H54 (cell line): ENCODE results near the gene MRPL44.
"Not testable (repeated sequence)": the region's sequence is repeated elsewhere in the genome, so short reads cannot be mapped to it uniquely, and the experiment has no call there.

ENCODE experiments used
- DNase-seq: peaks from one replicate; pipeline ENCODE4 v3.0.0; 2011; ENCODE audit warnings: low spot score, mixed read lengths; ENCODE audit not compliant: insufficient read length
- FAIRE-seq: peaks from 3 replicates; lab custom pipeline; 2011; peaks lifted over from hg19 to GRCh38; lab: Jason Lieb, UNC
- POLR2A ChIP-seq: IDR thresholded peaks from 2 replicates; pipeline ENCODE4 v1.6.1; 2011; ENCODE audit warnings: low read depth, mild to moderate bottlenecking, low read length

Gene MRPL44

GRCh38 chr2:223993634-223994232 lies 36.5 kb downstream of the MRPL44 start:
- no peak for TF ChIP-seq POLR2A
- DNase-seq (peak; percentile 56), FAIRE-seq (peak; percentile 90)

GRCh38 chr2:223994562-223995162 lies 37.4 kb downstream of the MRPL44 start:
- no peak for FAIRE-seq
- no peak for TF ChIP-seq POLR2A
- no peak for DNase-seq

- DNase-seq (peak; percentile 23), FAIRE-seq (no peak)
- no peak for TF ChIP-seq POLR2A
These were observed 38.3 kb downstream of the MRPL44 start for GRCh38 chr2:223995569-223995968.

- TF ChIP-seq POLR2A = no peak
- FAIRE-seq = no peak
- no peak for DNase-seq
These were observed 39.1 kb downstream of the MRPL44 start for GRCh38 chr2:223996391-223996790.

- TF ChIP-seq POLR2A = no peak
- DNase-seq (peak; percentile 12), FAIRE-seq (no peak)
These were observed 40.7 kb downstream of the MRPL44 start for GRCh38 chr2:223997938-223998337.

GRCh38 chr2:223998948-223999347 lies 41.7 kb downstream of the MRPL44 start:
- no peak for FAIRE-seq
- no peak for TF ChIP-seq POLR2A
- DNase-seq = no peak

- FAIRE-seq = no peak
- no peak for DNase-seq
- TF ChIP-seq POLR2A = no peak
These were observed 42.6 kb downstream of the MRPL44 start for GRCh38 chr2:223999862-224000261.

- FAIRE-seq, DNase-seq: not testable (repeated sequence)
These were observed 43.4 kb downstream of the MRPL44 start for GRCh38 chr2:224000662-224001061.

- no peak for DNase-seq
- no peak for TF ChIP-seq POLR2A
- no peak for FAIRE-seq
These were observed 46.9 kb downstream of the MRPL44 start for GRCh38 chr2:224004105-224004695.

- no peak for FAIRE-seq
- no peak for TF ChIP-seq POLR2A
- no peak for DNase-seq
These were observed 51.5 kb downstream of the MRPL44 start for GRCh38 chr2:224008702-224009261.

GRCh38 chr2:224009605-224010315 lies 52.5 kb downstream of the MRPL44 start:
- FAIRE-seq (peak; percentile 67), DNase-seq (no peak)
- TF ChIP-seq POLR2A = no peak

GRCh38 chr2:224011837-224012236 lies 54.6 kb downstream of the MRPL44 start:
- FAIRE-seq = no peak
- no peak for DNase-seq
- TF ChIP-seq POLR2A = no peak

GRCh38 chr2:224014336-224014735 lies 57.1 kb downstream of the MRPL44 start:
- no peak for FAIRE-seq
- TF ChIP-seq POLR2A = no peak
- no peak for DNase-seq

- DNase-seq = no peak
- no peak for FAIRE-seq
- TF ChIP-seq POLR2A = no peak
These were observed 59.7 kb downstream of the MRPL44 start for GRCh38 chr2:224016963-224017362.
